Left lobe of liver (tissue), 2 donors: ENCODE measurements around the gene RETN. TPM values are rescaled to one million over a fixed set of nuclear protein-coding genes. Genes with fewer than 3 reads are reported as not detected.
"Not testable (repeated sequence)": the region's sequence is repeated elsewhere in the genome, so short reads cannot be mapped to it uniquely, and the experiment has no call there.

Source experiments
- ATAC-seq: fragments of 200-7000 bp; cut with Tn5 transposase; one replicate; pipeline ENCODE4 v1.9.1; 2020; ENCODE audit warnings: mild to moderate bottlenecking, moderate library complexity
- DNase-seq: peaks from one replicate; pipeline ENCODE4 v3.0.0-alpha.2; 2020; ENCODE audit warnings: low spot score
- total RNA-seq: library from RNA; stranded (reverse); gene quantifications from one replicate; pipeline ENCODE4 v1.2.1, GENCODE V29; 2021
- donor health status: DM: no; HTN: no; CAD: no; lungs with moderate emphysema.
- donor health status: DM: no; HTN: yes; CAD: no.

The RETN gene
- total RNA-seq, 1 donor from 2014 or later = not detected

GRCh38 chr19:7637374-7638256 lies 31.2 kb upstream of the RETN start:
- ATAC-seq (peak; percentile 40), DNase-seq (peak; percentile 60)

- ATAC-seq = no peak
- no peak for DNase-seq
Measured at GRCh38 chr19:7638802-7639465, 29.9 kb upstream of the RETN start.

- no peak for DNase-seq
- ATAC-seq = no peak
Measured at GRCh38 chr19:7639863-7640348, 28.9 kb upstream of the RETN start.

- ATAC-seq = no peak
- DNase-seq = no peak
Measured at GRCh38 chr19:7640803-7641202, 28.0 kb upstream of the RETN start.

- no peak for DNase-seq
Measured at GRCh38 chr19:7641290-7642276, 27.3 kb upstream of the RETN start.

GRCh38 chr19:7642295-7643030 lies 26.4 kb upstream of the RETN start:
- DNase-seq (no peak), ATAC-seq (no peak)

More at GRCh38 chr19:7641290-7642276, 27.3 kb upstream of the RETN start:
- no peak for ATAC-seq

- ATAC-seq = no peak
- no peak for DNase-seq
Measured at GRCh38 chr19:7643031-7643415, 25.8 kb upstream of the RETN start.

GRCh38 chr19:7643629-7644549 lies 25.0 kb upstream of the RETN start:
- ATAC-seq, DNase-seq: not testable (repeated sequence)

GRCh38 chr19:7644550-7644877 lies 24.3 kb upstream of the RETN start:
- no peak for ATAC-seq
- no peak for DNase-seq

- DNase-seq (no peak), ATAC-seq (no peak)
Measured at GRCh38 chr19:7645163-7645562, 23.7 kb upstream of the RETN start.

GRCh38 chr19:7645656-7646425 lies 23.0 kb upstream of the RETN start:
- ATAC-seq = no peak
- DNase-seq = no peak

- ATAC-seq = no peak
- no peak for DNase-seq
Measured at GRCh38 chr19:7646426-7646700, 22.5 kb upstream of the RETN start.

- no peak for ATAC-seq
- DNase-seq = no peak
Measured at GRCh38 chr19:7647156-7647555, 21.7 kb upstream of the RETN start.

GRCh38 chr19:7648265-7649014 lies 20.4 kb upstream of the RETN start:
- no peak for DNase-seq

GRCh38 chr19:7650148-7650547 lies 18.7 kb upstream of the RETN start:
- DNase-seq (no peak), ATAC-seq (no peak)

More at GRCh38 chr19:7648265-7649014, 20.4 kb upstream of the RETN start:
- no peak for ATAC-seq

GRCh38 chr19:7652061-7652641 lies 16.7 kb upstream of the RETN start:
- ATAC-seq = peak; percentile 95
- DNase-seq = peak; percentile 89

GRCh38 chr19:7654401-7654800 lies 14.4 kb upstream of the RETN start:
- ATAC-seq = no peak
- DNase-seq = no peak

- no peak for DNase-seq
- no peak for ATAC-seq
Measured at GRCh38 chr19:7655581-7655980, 13.3 kb upstream of the RETN start.
